D721Med (cell line): ENCODE data around the gene NFIC.
"Not testable (repeated sequence)": the region's sequence is repeated elsewhere in the genome, so short reads cannot be mapped to it uniquely, and the experiment has no call there.

Experiments
- DNase-seq: peaks from one replicate; pipeline ENCODE4 v3.0.0; 2011; ENCODE audit warnings: low spot score; ENCODE audit not compliant: insufficient read length
- FAIRE-seq: peaks from 2 replicates; lab custom pipeline; 2011; peaks lifted over from hg19 to GRCh38; lab: Jason Lieb, UNC
- CTCF ChIP-seq: IDR thresholded peaks from 2 replicates; pipeline ENCODE4 v1.5.1; 2012; ENCODE audit warnings: mild to moderate bottlenecking, control low read depth; ENCODE audit not compliant: insufficient read depth; ENCODE audit errors: missing control alignments

NFIC gene

GRCh38 chr19:3448616-3449334 is 82.4 kb downstream of the NFIC start:
- FAIRE-seq (no peak), DNase-seq (no peak)
- no peak for TF ChIP-seq CTCF

GRCh38 chr19:3450796-3451411 is 84.5 kb downstream of the NFIC start:
- DNase-seq: no peak
- TF ChIP-seq CTCF: no peak
- no peak for FAIRE-seq

- FAIRE-seq: no peak
Measured at GRCh38 chr19:3451451-3451866, 85.1 kb downstream of the NFIC start.

GRCh38 chr19:3452171-3452941 is 86.0 kb downstream of the NFIC start:
- TF ChIP-seq CTCF: no peak
- FAIRE-seq (no peak), DNase-seq (no peak)

More at GRCh38 chr19:3451451-3451866, 85.1 kb downstream of the NFIC start:
- TF ChIP-seq CTCF: no peak
- no peak for DNase-seq

- not testable (repeated sequence) for DNase-seq, FAIRE-seq
Measured at GRCh38 chr19:3452942-3453214, 86.5 kb downstream of the NFIC start.

GRCh38 chr19:3453840-3454239 is 87.5 kb downstream of the NFIC start:
- no peak for DNase-seq
- TF ChIP-seq CTCF: no peak
- no peak for FAIRE-seq

GRCh38 chr19:3454656-3455392 is 88.4 kb downstream of the NFIC start:
- TF ChIP-seq CTCF: no peak
- no peak for DNase-seq
- no peak for FAIRE-seq
